Type B pancreatic cell (in vitro differentiated cells): ENCODE results near the gene TREX2. TPM values are rescaled to one million over a fixed set of nuclear protein-coding genes. Genes with fewer than 3 reads are reported as not detected.

Experiments
- DNase-seq: peaks from one replicate; pipeline ENCODE4 v3.0.0; 2021; ENCODE audit warnings: mixed read lengths; ENCODE audit not compliant: unreplicated experiment; ENCODE audit errors: extremely low spot score
- H3K27ac Mint-ChIP-seq: 2 replicates; pipeline ENCODE4 v1.8.0; 2021; ENCODE audit warnings: mild to moderate bottlenecking, mixed read lengths
- H3K27me3 Mint-ChIP-seq: 2 replicates; pipeline ENCODE4 v1.8.0; 2021; ENCODE audit warnings: mixed read lengths
- H3K36me3 Mint-ChIP-seq: 2 replicates; pipeline ENCODE4 v1.8.0; 2021; ENCODE audit warnings: mixed read lengths
- H3K4me1 Mint-ChIP-seq: one replicate; pipeline ENCODE4 v1.8.0; 2021; ENCODE audit warnings: mixed read lengths; ENCODE audit not compliant: unreplicated experiment
- H3K4me3 Mint-ChIP-seq: 2 replicates; pipeline ENCODE4 v1.8.0; 2021; ENCODE audit warnings: mild to moderate bottlenecking, mixed read lengths
- H3K9me3 Mint-ChIP-seq: 2 replicates; pipeline ENCODE4 v1.8.0; 2021; ENCODE audit warnings: mixed read lengths
- CTCF ChIP-seq: fragments of 200-600 bp; sonication (generic); conservative IDR thresholded peaks from 2 replicates; pipeline ENCODE4 v1.5.0; 2021; ENCODE audit warnings: antibody characterized with exemption, mild to moderate bottlenecking
- total RNA-seq: library from RNA; stranded (reverse); gene quantifications from 2 replicates; pipeline ENCODE4 v1.2.1, GENCODE V29; 2021; ENCODE audit warnings: low replicate concordance

The TREX2 gene
- total RNA-seq, 1 donor from 2014 or later = 0.72 TPM

- no peak overlapping the region for H3K27ac Mint-ChIP-seq
- no peak for DNase-seq
- H3K36me3 Mint-ChIP-seq = no peaks in the 10 kb centered on the region
- no peak overlapping the region for H3K4me3 Mint-ChIP-seq
- TF ChIP-seq CTCF = no peak
- peaks cover 3% of the 10 kb centered on the region for H3K27me3 Mint-ChIP-seq
- H3K9me3 Mint-ChIP-seq = peaks cover 4% of the 10 kb centered on the region
- H3K4me1 Mint-ChIP-seq = no peaks in the 10 kb centered on the region
Observed at GRCh38 chrX:153439977-153440376, 5.9 kb downstream of the TREX2 start.

- H3K27me3 Mint-ChIP-seq = peaks cover 3% of the 10 kb centered on the region
- peak; percentile 47 for TF ChIP-seq CTCF
- H3K27ac Mint-ChIP-seq = no peak overlapping the region
- no peaks in the 10 kb centered on the region for H3K36me3 Mint-ChIP-seq
- no peak for DNase-seq
- H3K4me1 Mint-ChIP-seq = no peaks in the 10 kb centered on the region
- peaks cover 4% of the 10 kb centered on the region for H3K9me3 Mint-ChIP-seq
- H3K4me3 Mint-ChIP-seq = no peak overlapping the region
Observed at GRCh38 chrX:153438532-153438931, 7.3 kb downstream of the TREX2 start.

- no peak for TF ChIP-seq CTCF
- Mint-ChIP-seq H3K4me3 (no peak overlapping the region), H3K36me3 (no peaks in the 10 kb centered on the region), H3K4me1 (no peaks in the 10 kb centered on the region), H3K9me3 (peaks cover 4% of the 10 kb centered on the region), H3K27ac (no peak overlapping the region), H3K27me3 (peaks cover 3% of the 10 kb centered on the region)
- DNase-seq = no peak
Observed at GRCh38 chrX:153435845-153436244, 10.0 kb downstream of the TREX2 start.

GRCh38 chrX:153434801-153435200 lies 11.1 kb downstream of the TREX2 start:
- no peaks in the 10 kb centered on the region for H3K36me3 Mint-ChIP-seq
- no peak overlapping the region for H3K27ac Mint-ChIP-seq
- no peak overlapping the region for H3K4me3 Mint-ChIP-seq
- no peak for TF ChIP-seq CTCF
- H3K27me3 Mint-ChIP-seq = peaks cover 3% of the 10 kb centered on the region
- H3K9me3 Mint-ChIP-seq = peaks cover under 1% of the 10 kb centered on the region
- no peaks in the 10 kb centered on the region for H3K4me1 Mint-ChIP-seq
- DNase-seq = no peak

GRCh38 chrX:153433781-153434285 lies 12.0 kb downstream of the TREX2 start:
- no peak for DNase-seq
- Mint-ChIP-seq H3K4me3 (no peak overlapping the region), H3K36me3 (no peaks in the 10 kb centered on the region), H3K9me3 (no peaks in the 10 kb centered on the region), H3K27ac (no peak overlapping the region), H3K27me3 (peaks cover 3% of the 10 kb centered on the region), H3K4me1 (no peaks in the 10 kb centered on the region)
- TF ChIP-seq CTCF = no peak

GRCh38 chrX:153433161-153433680 lies 12.6 kb downstream of the TREX2 start:
- H3K9me3 Mint-ChIP-seq = no peaks in the 10 kb centered on the region
- H3K36me3 Mint-ChIP-seq = no peaks in the 10 kb centered on the region
- TF ChIP-seq CTCF = no peak
- no peak overlapping the region for H3K4me3 Mint-ChIP-seq
- H3K27me3 Mint-ChIP-seq = peaks cover 3% of the 10 kb centered on the region
- H3K27ac Mint-ChIP-seq = no peak overlapping the region
- no peaks in the 10 kb centered on the region for H3K4me1 Mint-ChIP-seq
- no peak for DNase-seq
